ENCODE data around the gene RFX1.

- TF ChIP-seq CTCF (IDR thresholded peaks at IDR 0.05) (no peak), POLR2A (IDR thresholded peaks at IDR 0.05) (no peak)
These were observed 1.3 kb downstream of the RFX1 start for GRCh38 chr19:14004619-14005348.

Data from lower leg skin (tissue), 3 donors.